Mesodermal cell (in vitro differentiated cells): ENCODE data around the gene SLC22A8.

Source experiments
- H3K27ac ChIP-seq: 2 replicates; pipeline ENCODE4 v1.7.0; 2013; ENCODE audit warnings: mild to moderate bottlenecking, low read depth, low read length, moderate library complexity; ENCODE audit not compliant: severe bottlenecking
- H3K36me3 ChIP-seq: 2 replicates; pipeline ENCODE4 v1.7.1; 2013; ENCODE audit warnings: mild to moderate bottlenecking, low read length, moderate library complexity; ENCODE audit not compliant: control insufficient read depth, insufficient read depth
- H3K4me1 ChIP-seq: one replicate; pipeline ENCODE4 v1.7.1; 2013; ENCODE audit warnings: mild to moderate bottlenecking, low read length; ENCODE audit not compliant: insufficient read depth, control insufficient read depth, poor library complexity, severe bottlenecking
- H3K4me3 ChIP-seq: 2 replicates; pipeline ENCODE4 v1.7.0; 2013; ENCODE audit warnings: low read length, control low read depth, mild to moderate bottlenecking; ENCODE audit not compliant: insufficient read depth, poor library complexity, severe bottlenecking; ENCODE audit errors: extremely low read depth
- H3K9me3 ChIP-seq: 2 replicates; pipeline ENCODE4 v1.7.1; 2013; ENCODE audit warnings: mild to moderate bottlenecking, low read length, moderate library complexity; ENCODE audit not compliant: control insufficient read depth
- WGBS, 2 experiments: methylation state at CpG; one replicate each; pipeline ENCODE4 v1.1.5; 2013; ENCODE audit warnings: missing lambda C conversion rate in 2 of 2; ENCODE audit not compliant: insufficient coverage in 2 of 2; 5-methylcytosine and 5-hydroxymethylcytosine counted together

SLC22A8 gene

DNA sequence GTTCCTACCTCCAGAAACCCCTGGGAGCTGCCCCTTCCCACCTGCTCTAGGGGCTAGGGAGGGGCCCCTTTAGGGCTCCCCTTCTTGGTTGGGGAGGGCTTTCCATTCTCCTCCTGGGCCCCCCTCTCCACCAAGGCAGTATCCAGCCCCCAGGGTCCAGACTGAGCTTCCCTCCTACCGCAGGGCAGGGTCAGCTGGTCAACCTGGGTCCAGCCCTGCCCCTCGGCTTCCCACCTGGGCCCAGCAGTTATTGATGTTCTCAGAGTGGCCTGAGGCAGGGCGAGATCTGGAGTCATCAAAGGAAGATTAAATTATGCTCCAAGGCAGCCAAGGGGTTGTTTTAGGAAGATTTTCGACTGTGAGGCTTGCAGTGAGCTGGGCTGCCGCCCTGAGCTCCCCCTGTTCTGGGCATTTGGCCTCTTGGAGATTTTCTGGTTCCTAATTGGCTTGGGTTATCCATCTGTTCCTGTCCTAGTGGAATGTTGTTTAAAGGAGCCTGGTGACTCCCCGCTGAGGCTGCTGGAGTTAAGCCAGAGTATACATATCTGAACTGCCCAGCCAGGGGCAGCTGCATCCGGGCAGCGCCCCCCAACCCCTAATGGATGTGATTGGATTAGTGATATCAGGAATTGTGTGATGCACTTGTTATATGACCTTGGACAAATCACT, 1.8 kb upstream of the SLC22A8 start:
- Histone ChIP-seq H3K4me3 (no peak overlapping the region), H3K4me1 (peaks cover 9% of the 10 kb centered on the region), H3K27ac (no peak overlapping the region), H3K9me3 (no peaks in the 10 kb centered on the region), H3K36me3 (no peaks in the 10 kb centered on the region)
- WGBS, 2 experiments, result 72 to 86% methylated on average over 7 to 8 of the region's 8 CpGs

DNA sequence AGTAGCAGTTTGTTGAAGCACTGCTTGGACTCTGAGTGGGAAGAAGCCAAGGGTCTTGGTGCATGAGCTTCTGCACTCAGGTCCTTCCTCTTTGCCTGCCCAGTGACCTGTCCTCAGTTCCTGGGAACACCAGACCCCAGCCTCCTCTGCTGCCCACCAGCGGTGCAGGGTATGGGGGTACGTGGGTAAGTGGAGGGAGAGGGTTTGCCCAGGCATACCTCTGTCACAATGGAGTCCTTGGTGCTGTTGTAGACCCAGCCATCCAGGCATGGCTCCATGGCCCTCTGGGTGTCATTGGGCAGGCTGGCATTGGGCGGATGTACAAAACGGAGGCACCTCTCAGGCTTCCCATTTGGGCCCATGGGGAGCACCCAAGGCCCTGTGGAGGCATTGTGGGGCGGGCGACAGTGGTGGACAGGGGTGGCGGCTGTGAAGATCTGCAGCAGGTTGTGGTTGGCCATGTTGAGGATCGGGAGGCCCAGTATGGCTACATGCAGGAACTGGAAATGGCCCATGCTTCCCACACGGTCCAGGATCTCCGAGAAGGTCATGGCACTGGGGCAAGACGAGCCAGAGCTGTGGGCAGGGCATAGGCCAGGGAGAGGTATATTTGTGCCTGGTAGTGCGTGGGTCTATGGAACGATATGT, 1.1 kb downstream of the SLC22A8 start:
- Histone ChIP-seq H3K9me3 (no peaks in the 10 kb centered on the region), H3K4me3 (no peak overlapping the region), H3K4me1 (peaks cover 6% of the 10 kb centered on the region), H3K27ac (no peak overlapping the region), H3K36me3 (no peaks in the 10 kb centered on the region)
- WGBS, 2 experiments, result 95 to 96% methylated on average over 12 to 13 of the region's 13 CpGs

DNA sequence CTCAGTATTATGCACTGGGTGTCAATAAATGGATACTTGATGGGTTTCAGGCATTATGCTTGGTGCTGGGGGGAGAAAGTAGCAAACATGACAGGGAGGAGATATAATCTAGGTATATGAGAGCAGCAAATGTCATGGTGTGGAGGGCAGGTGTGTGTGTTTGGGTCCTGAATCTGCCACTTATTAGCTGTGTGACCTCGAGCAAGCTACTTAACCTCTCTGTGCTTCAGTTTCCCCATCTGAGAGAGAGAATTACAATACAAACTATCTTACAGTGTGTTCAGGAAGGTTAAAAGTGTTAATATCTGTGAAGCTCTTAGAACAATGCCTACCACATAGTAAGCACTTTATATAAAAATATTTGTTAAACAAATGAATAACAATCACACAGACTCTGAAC, 2.8 kb downstream of the SLC22A8 start:
- Histone ChIP-seq H3K27ac (no peak overlapping the region), H3K4me1 (no peaks in the 10 kb centered on the region), H3K36me3 (no peaks in the 10 kb centered on the region), H3K4me3 (no peak overlapping the region), H3K9me3 (no peaks in the 10 kb centered on the region)
- WGBS, 2 experiments, result no CpG with 5 or more reads among the region's 1 CpG

DNA sequence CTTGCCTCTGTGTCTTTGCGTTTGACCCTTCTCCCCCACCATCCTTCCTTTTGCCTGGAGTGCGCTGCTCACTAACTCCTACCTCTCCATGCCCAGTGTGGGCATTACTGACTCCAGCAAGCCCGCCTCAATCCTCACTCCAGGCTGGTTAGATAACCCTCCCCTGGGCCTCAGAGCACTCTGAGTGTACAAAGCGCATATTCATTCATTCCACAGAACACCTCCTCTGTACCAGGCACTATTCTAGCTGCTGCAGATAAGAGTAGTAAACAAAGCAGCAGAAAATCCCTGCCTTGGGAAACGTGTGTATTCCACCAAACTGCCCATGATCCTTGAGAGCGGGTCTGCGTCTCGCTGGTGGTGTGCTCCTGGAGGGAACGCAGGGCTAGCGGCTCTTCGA, 3.2 kb downstream of the SLC22A8 start:
- no peaks in the 10 kb centered on the region for H3K9me3 ChIP-seq
- 89 to 92% methylated on average over 11 of the region's 11 CpGs for WGBS, 2 experiments
- no peaks in the 10 kb centered on the region for H3K4me1 ChIP-seq
- H3K27ac ChIP-seq, result no peak overlapping the region
- no peak overlapping the region for H3K4me3 ChIP-seq
- H3K36me3 ChIP-seq, result no peaks in the 10 kb centered on the region

- H3K27ac ChIP-seq, result no peak overlapping the region
- no peaks in the 10 kb centered on the region for H3K4me1 ChIP-seq
- 81 to 96% methylated on average over 2 to 4 of the region's 5 CpGs for WGBS, 2 experiments
- H3K4me3 ChIP-seq, result no peak overlapping the region
- no peaks in the 10 kb centered on the region for H3K9me3 ChIP-seq
- H3K36me3 ChIP-seq, result no peaks in the 10 kb centered on the region
Measured at GRCh38 chr11:63010934-63011439, 4.7 kb downstream of the SLC22A8 start.

DNA sequence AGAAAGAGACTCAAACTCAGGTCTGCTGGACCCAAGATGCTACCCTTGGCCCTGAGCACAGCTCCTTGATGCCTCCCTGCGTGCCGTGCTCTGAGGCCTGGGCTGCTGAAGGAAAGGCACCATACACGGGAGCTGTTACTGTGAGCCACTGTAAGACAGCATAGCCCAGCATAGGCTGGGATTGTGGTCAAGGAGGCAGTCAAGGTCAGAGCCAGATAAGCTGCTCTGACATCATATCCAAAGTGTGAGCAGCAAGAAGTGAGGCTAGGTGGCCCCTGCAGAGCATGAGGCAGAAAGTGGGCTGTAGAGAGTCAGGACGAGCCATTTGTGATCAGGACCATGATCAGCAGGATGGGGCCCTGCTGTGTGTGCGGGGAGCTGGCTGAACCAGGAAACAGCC, 7.7 kb downstream of the SLC22A8 start:
- H3K9me3 ChIP-seq, result no peaks in the 10 kb centered on the region
- no peak overlapping the region for H3K27ac ChIP-seq
- H3K4me3 ChIP-seq, result no peak overlapping the region
- no peaks in the 10 kb centered on the region for H3K4me1 ChIP-seq
- H3K36me3 ChIP-seq, result no peaks in the 10 kb centered on the region
- 76 to 84% methylated on average over 5 of the region's 5 CpGs for WGBS, 2 experiments

- no peak overlapping the region for H3K4me3 ChIP-seq
- no peaks in the 10 kb centered on the region for H3K4me1 ChIP-seq
- no peaks in the 10 kb centered on the region for H3K9me3 ChIP-seq
- no peak overlapping the region for H3K27ac ChIP-seq
- WGBS, 2 experiments, result 75 to 80% methylated on average over 9 of the region's 9 CpGs
- H3K36me3 ChIP-seq, result no peaks in the 10 kb centered on the region
Measured at GRCh38 chr11:63001456-63001855, 14.2 kb downstream of the SLC22A8 start.

- Histone ChIP-seq H3K4me3 (no peak overlapping the region), H3K4me1 (no peaks in the 10 kb centered on the region), H3K9me3 (no peaks in the 10 kb centered on the region), H3K36me3 (no peaks in the 10 kb centered on the region), H3K27ac (no peak overlapping the region)
- 86 to 90% methylated on average over 4 to 6 of the region's 7 CpGs for WGBS, 2 experiments
Measured at GRCh38 chr11:62999649-63000048, 16.0 kb downstream of the SLC22A8 start.

- no peaks in the 10 kb centered on the region for H3K9me3 ChIP-seq
- no peak overlapping the region for H3K4me3 ChIP-seq
- H3K36me3 ChIP-seq, result no peaks in the 10 kb centered on the region
- H3K4me1 ChIP-seq, result no peaks in the 10 kb centered on the region
- WGBS, 2 experiments, result 81 to 95% methylated on average over 4 to 5 of the region's 5 CpGs
- H3K27ac ChIP-seq, result no peak overlapping the region
Measured at GRCh38 chr11:62999156-62999555, 16.5 kb downstream of the SLC22A8 start.

- H3K4me3 ChIP-seq, result no peak overlapping the region
- no peaks in the 10 kb centered on the region for H3K36me3 ChIP-seq
- WGBS, 2 experiments, result no CpG with 5 or more reads among the region's 1 CpG
- no peaks in the 10 kb centered on the region for H3K4me1 ChIP-seq
- no peak overlapping the region for H3K27ac ChIP-seq
- H3K9me3 ChIP-seq, result no peaks in the 10 kb centered on the region
Measured at GRCh38 chr11:62996271-62996670, 19.4 kb downstream of the SLC22A8 start.

- no peaks in the 10 kb centered on the region for H3K36me3 ChIP-seq
- H3K27ac ChIP-seq, result no peak overlapping the region
- H3K4me3 ChIP-seq, result no peak overlapping the region
- no peaks in the 10 kb centered on the region for H3K9me3 ChIP-seq
- H3K4me1 ChIP-seq, result no peaks in the 10 kb centered on the region
- 67 to 97% methylated on average over 4 of the region's 4 CpGs for WGBS, 2 experiments
Measured at GRCh38 chr11:62994775-62995174, 20.9 kb downstream of the SLC22A8 start.
